Ovary (tissue), 10 donors: ENCODE results near the gene DHRS7C. TPM values are rescaled to one million over a fixed set of nuclear protein-coding genes. Genes with fewer than 3 reads are reported as not detected.

Source experiments
- DNase-seq, 5 donors: peaks; one replicate each; pipeline ENCODE4 v3.0.0-alpha.2; 2019 to 2020
- H3K27ac ChIP-seq, 2 donors: fragments of 200-600 bp; one replicate each; pipeline versions ENCODE4 v1.5.1 to v1.8.0; 2019 to 2022
- H3K27me3 ChIP-seq: fragments of 200-600 bp; one replicate; pipeline ENCODE4 v1.8.0; 2022
- H3K36me3 ChIP-seq: fragments of 200-600 bp; sonication (generic); one replicate; pipeline ENCODE4 v1.5.1; 2019
- H3K4me1 ChIP-seq: one replicate; pipeline ENCODE4 v1.8.1; 2013; ENCODE audit warnings: mild to moderate bottlenecking, moderate library complexity; ENCODE audit not compliant: insufficient read depth
- H3K4me3 ChIP-seq: fragments of 200-600 bp; sonication (generic); one replicate; pipeline ENCODE4 v1.5.1; 2017
- H3K9me3 ChIP-seq, 2 donors: fragments of 200-600 bp in 1 of 2; sonication (generic) in 1 of 2; one replicate each; pipeline versions ENCODE4 v1.5.1 to v1.8.1; 2013 to 2019; ENCODE audit warnings: mild to moderate bottlenecking in 1 of 2, moderate library complexity in 1 of 2
- CTCF ChIP-seq, 3 donors: fragments of 450-650 bp in 2 of 3; fragments of 200-600 bp in 1 of 3; IDR thresholded peaks; one replicate each; pipeline versions ENCODE4 v1.5.1 to v1.8.0; 2016 to 2022; ENCODE audit warnings: antibody characterized with exemption in 3 of 3, mild to moderate bottlenecking in 1 of 3
- EP300 ChIP-seq: sonication (generic); formaldehyde crosslinking; IDR thresholded peaks from one replicate; pipeline ENCODE4 v1.6.1; 2017; ENCODE audit warnings: antibody characterized with exemption
- POLR2A ChIP-seq: fragments of 450-650 bp; IDR thresholded peaks from one replicate; pipeline ENCODE4 v1.6.1; 2017; ENCODE audit warnings: antibody characterized with exemption, mild to moderate bottlenecking, moderate library complexity
- WGBS, 3 donors: extraction: QIAGEN DNeasy Blood & Tissue Kit in 1 of 3; methylation state at CpG; one replicate each; pipeline versions ENCODE4 v1.1.5 to v1.1.7; 2013 to 2017; 5-methylcytosine and 5-hydroxymethylcytosine counted together
- intact Hi-C, 4 donors: fragments of 100-400 bp; cut with DNase I; formaldehyde crosslinking; loops; one replicate each; pipeline versions ENCODE4 v1.11.0 to v1.15.1; 2022 to 2023
- long read RNA-seq, 3 donors: library from polyadenylated mRNA in 2 of 3; unstranded in 2 of 3; transcript quantifications; one replicate each; pipeline ENCODE4 v2.0.0 and lab custom pipeline, GENCODE V29; 2021 to 2026
- polyA plus RNA-seq, 2 donors: library from polyadenylated mRNA; stranded (reverse); fragments of 200-250 nt in 1 of 2; fragments of 350-450 nt in 1 of 2; fragmentation: Illumina TruSeq in 1 of 2; extraction: RNeasy Lipid Tissue Mini Kit (QIAGEN cat#74804) in 1 of 2; gene quantifications; one replicate each; pipeline ENCODE4 v1.2.3, GENCODE V29; 2013 to 2014
- total RNA-seq, 7 donors: library from RNA; depleted of rRNA in 2 of 7; stranded (reverse); fragments of >200 nt in 2 of 7; fragmentation: NEBNext Ultra II Directional in 3 of 7; extraction: Animal tissue kit (Norgen Biotek cat#: 25700) in 3 of 7; gene quantifications; one replicate each; pipeline versions ENCODE4 v1.1.0 to v1.2.4, GENCODE V29; 2016 to 2023
- donor health status: DM: no; HTN: no; CAD: no; lungs with moderate emphysema.
- donor health status: DM: no; HTN: no; CAD: no.
- donor health status: Bipolar disorder and iron deficiency.
- donor health status: DM: yes; HTN: yes; CAD: no.
- donor health status: DM: no; HTN: no; CAD: no.
- donor health status: DM: yes; HTN: yes; CAD: no.

DHRS7C gene
- not detected for total RNA-seq
- not detected for polyA plus RNA-seq
- long read RNA-seq, donor 1: 0 reads
- long read RNA-seq, donor 2: 0 reads
- long read RNA-seq, donor 3: 0 reads

- DNase-seq: peak in 1 of 5 donors; percentile 31
- no peak for TF ChIP-seq POLR2A
- TF ChIP-seq EP300: no peak
- no peak for TF ChIP-seq CTCF (IDR thresholded peaks at IDR 0.05)
- intact Hi-C loops: loop anchor here in 1 of 4 donors (10.0 kb wide), 1 partner anchor 104 kb away; no protein-coding TSS in a partner anchor
- no peaks in the 10 kb centered on the region for H3K27me3 ChIP-seq
- no peaks in the 10 kb centered on the region for H3K36me3 ChIP-seq
- H3K27ac ChIP-seq: no peak within 1 kb of the TSS
- no peak within 1 kb of the TSS for H3K4me3 ChIP-seq
- WGBS, 3 donors: 49 to 57% (median 54%) methylated on average over 15 of the region's 15 CpGs
- H3K9me3 ChIP-seq: no peaks in the 10 kb centered on the region
- no peaks in the 10 kb centered on the region for H3K4me1 ChIP-seq
Observed at GRCh38 chr17:9790889-9791876, at the start of gene DHRS7C. DHRS7C (minus strand) TSS chr17:9791592; CDS start chr17:9791284, 308 bp downstream.

GRCh38 chr17:9839433-9839832, 48.0 kb upstream of the DHRS7C start:
- peaks cover 17% of the 10 kb centered on the region for H3K4me1 ChIP-seq

GRCh38 chr17:9837551-9838471, 46.4 kb upstream of the DHRS7C start:
- no peak overlapping the region for H3K4me3 ChIP-seq
- intact Hi-C loops: no loop called here
- WGBS, 3 donors: 6 to 14% (median 7%) methylated on average over 11 of the region's 11 CpGs
- DNase-seq: peak; percentile 46 to 84 (median 63)
- no peaks in the 10 kb centered on the region for H3K27me3 ChIP-seq
- H3K4me1 ChIP-seq: peaks cover 17% of the 10 kb centered on the region
- no peaks in the 10 kb centered on the region for H3K9me3 ChIP-seq
- no peak overlapping the region for H3K27ac ChIP-seq
- H3K36me3 ChIP-seq: no peaks in the 10 kb centered on the region
- TF ChIP-seq CTCF (IDR thresholded peaks at IDR 0.05) (no peak), EP300 (no peak), POLR2A (no peak)

More at GRCh38 chr17:9839433-9839832, 48.0 kb upstream of the DHRS7C start:
- 60 to 66% (median 62%) methylated on average over 4 of the region's 4 CpGs for WGBS, 3 donors
- Histone ChIP-seq H3K27me3 (no peaks in the 10 kb centered on the region), H3K9me3 (no peaks in the 10 kb centered on the region), H3K36me3 (no peaks in the 10 kb centered on the region), H3K4me3 (no peak overlapping the region), H3K27ac (no peak overlapping the region)
- TF ChIP-seq POLR2A (no peak), EP300 (no peak), CTCF (IDR thresholded peaks at IDR 0.05) (no peak)
- intact Hi-C loops: no loop called here
- no peak for DNase-seq

GRCh38 chr17:9833922-9834321, 42.5 kb upstream of the DHRS7C start:
- no peak for DNase-seq
- Histone ChIP-seq H3K4me1 (peaks cover 7% of the 10 kb centered on the region), H3K27me3 (no peaks in the 10 kb centered on the region), H3K9me3 (no peaks in the 10 kb centered on the region), H3K36me3 (no peaks in the 10 kb centered on the region), H3K27ac (no peak overlapping the region), H3K4me3 (no peak overlapping the region)
- intact Hi-C loops: no loop called here
- WGBS, 3 donors: 91 to 96% (median 94%) methylated on average over 4 of the region's 4 CpGs
- TF ChIP-seq POLR2A: no peak
- no peak for TF ChIP-seq EP300
- TF ChIP-seq CTCF (IDR thresholded peaks at IDR 0.05): no peak
